A549 (cell line): Measurements from ENCODE around the gene ACOX1. TPM values are rescaled to one million over a fixed set of nuclear protein-coding genes. Genes with fewer than 3 reads are reported as not detected.

ENCODE experiments used
- ATAC-seq, 2 experiments: fragments of 200-7000 bp in 1 of 2; fragments of >200 bp in 1 of 2; cut with Nextera tagmentation in 1 of 2; cut with Tn5 transposase in 1 of 2; 3 replicates each; pipeline versions ENCODE4 v1.8.0 to v1.9.1; 2018 to 2020; ENCODE audit warnings: mild to moderate bottlenecking in 1 of 2, moderate library complexity in 1 of 2
- CTCF ChIA-PET: fragments of 300-600 bp; sonication (Branson Sonifier 250); formaldehyde crosslinking; extraction: SDS; loops from one replicate; lab custom pipeline; 2021; ENCODE audit warnings: antibody characterized with exemption, inconsistent platforms; lab: Yijun Ruan, JAX
- POLR2A ChIA-PET: fragments of 350-600 bp; formaldehyde crosslinking; extraction: SDS; loops from one replicate; lab custom pipeline; 2021; ENCODE audit warnings: antibody characterized with exemption, inconsistent platforms; lab: Yijun Ruan, JAX
- DNase-seq, 2 experiments: peaks; one replicate each; pipeline versions ENCODE4 v3.0.0 to v3.0.0-alpha.2; 2011 to 2016; ENCODE audit warnings: low read depth in 1 of 2, low spot score in 1 of 2
- FAIRE-seq: peaks from 2 replicates; lab custom pipeline; 2011; peaks lifted over from hg19 to GRCh38; lab: Jason Lieb, UNC
- H3K27ac ChIP-seq, 2 experiments: fragments of >200 bp; sonication (Bioruptor Twin); formaldehyde crosslinking; 3 replicates each; pipeline ENCODE4 v1.5.1; 2016 to 2017
- H3K4me1 ChIP-seq: fragments of >200 bp; sonication (Bioruptor Twin); formaldehyde crosslinking; 3 replicates; pipeline ENCODE4 v1.6.1; 2016
- H3K4me2 ChIP-seq: fragments of >200 bp; sonication (Bioruptor Twin); formaldehyde crosslinking; 3 replicates; pipeline ENCODE4 v1.6.1; 2016
- H3K4me3 ChIP-seq: fragments of >200 bp; sonication (Bioruptor Twin); formaldehyde crosslinking; 3 replicates; pipeline ENCODE4 v1.5.1; 2016
- H3K9me3 ChIP-seq: fragments of >200 bp; sonication (Bioruptor Twin); formaldehyde crosslinking; 3 replicates; pipeline ENCODE4 v1.6.1; 2016
- BCL3 ChIP-seq: fragments of >200 bp; sonication (Bioruptor Twin); formaldehyde crosslinking; IDR thresholded peaks from 3 replicates; pipeline ENCODE4 v1.6.1; 2016
- CBX2 ChIP-seq: fragments of 200-600 bp; sonication (generic); IDR thresholded peaks from 2 replicates; pipeline ENCODE4 v1.6.1; 2016; ENCODE audit warnings: low read depth, mild to moderate bottlenecking, borderline replicate concordance
- CBX8 ChIP-seq: fragments of 200-600 bp; sonication (generic); IDR thresholded peaks from 2 replicates; pipeline ENCODE4 v1.6.1; 2016
- CHD2 ChIP-seq: fragments of 150-350 bp; IDR thresholded peaks from 2 replicates; pipeline ENCODE4 v1.6.1; 2014; ENCODE audit warnings: low read length; ENCODE audit not compliant: partially characterized antibody
- CHD4 ChIP-seq: fragments of 200-600 bp; sonication (generic); IDR thresholded peaks from 2 replicates; pipeline ENCODE4 v1.6.1; 2016; ENCODE audit warnings: antibody characterized with exemption, mild to moderate bottlenecking, borderline replicate concordance
- CTCF ChIP-seq: fragments of >200 bp; sonication (Bioruptor Twin); formaldehyde crosslinking; IDR thresholded peaks from 3 replicates; pipeline ENCODE4 v1.5.1; 2016
- E2F6 ChIP-seq: IDR thresholded peaks from 2 replicates; pipeline ENCODE4 v1.6.1; 2012; ENCODE audit warnings: low read depth, borderline replicate concordance
- EHF ChIP-seq: fragments of 250-450 bp; sonication (Bioruptor Pico); IDR thresholded peaks from 2 replicates; pipeline ENCODE4 v1.5.0; 2020; ENCODE audit warnings: mild to moderate bottlenecking
- ESRRA ChIP-seq: fragments of 150-350 bp; IDR thresholded peaks from 2 replicates; pipeline ENCODE4 v1.6.1; 2014; ENCODE audit warnings: mild to moderate bottlenecking, low read length, borderline replicate concordance
- FOSB ChIP-seq: fragments of 250-450 bp; sonication (Bioruptor Pico); IDR thresholded peaks from 2 replicates; pipeline ENCODE4 v1.5.0; 2020; ENCODE audit warnings: mild to moderate bottlenecking, moderate library complexity
- FOXS1 ChIP-seq: fragments of 250-450 bp; sonication (Bioruptor Pico); IDR thresholded peaks from 2 replicates; pipeline ENCODE4 v1.5.0; 2020; ENCODE audit warnings: mild to moderate bottlenecking, moderate library complexity
- GATA3 ChIP-seq: IDR thresholded peaks from 2 replicates; pipeline ENCODE4 v1.6.1; 2012; ENCODE audit warnings: borderline replicate concordance
- HDAC2 ChIP-seq: fragments of 200-600 bp; sonication (generic); IDR thresholded peaks from 2 replicates; pipeline ENCODE4 v1.6.1; 2016
- HEYL ChIP-seq: fragments of 250-450 bp; sonication (Bioruptor Pico); IDR thresholded peaks from 2 replicates; pipeline ENCODE4 v1.8.0; 2021; ENCODE audit warnings: mild to moderate bottlenecking, moderate library complexity
- HOXA7 ChIP-seq: fragments of 250-450 bp; sonication (Bioruptor Pico); IDR thresholded peaks from 2 replicates; pipeline ENCODE4 v1.5.0; 2020; ENCODE audit warnings: mild to moderate bottlenecking, moderate library complexity
- HOXB5 ChIP-seq: fragments of 250-450 bp; sonication (Bioruptor Pico); IDR thresholded peaks from 2 replicates; pipeline ENCODE4 v1.5.0; 2020; ENCODE audit warnings: mild to moderate bottlenecking, moderate library complexity
- JUN ChIP-seq, 2 experiments: fragments of >200 bp; sonication (Bioruptor Twin); formaldehyde crosslinking; IDR thresholded peaks; 2 replicates in 1 of 2; 3 replicates in 1 of 2; pipeline ENCODE4 v1.6.1; 2016 to 2017
- JUNB ChIP-seq: fragments of >200 bp; sonication (Bioruptor Twin); formaldehyde crosslinking; IDR thresholded peaks from 2 replicates; pipeline ENCODE4 v1.6.1; 2016
- KDM1A ChIP-seq: fragments of 200-600 bp; sonication (generic); IDR thresholded peaks from 2 replicates; pipeline ENCODE4 v1.6.1; 2016; ENCODE audit warnings: low read depth, mild to moderate bottlenecking
- KDM5A ChIP-seq: fragments of 200-600 bp; sonication (generic); IDR thresholded peaks from 2 replicates; pipeline ENCODE4 v1.6.1; 2016; ENCODE audit warnings: antibody characterized with exemption, mild to moderate bottlenecking
- MAFK ChIP-seq: fragments of 450-650 bp; IDR thresholded peaks from 2 replicates; pipeline ENCODE4 v1.6.1; 2014; ENCODE audit not compliant: partially characterized antibody
- MAZ ChIP-seq: fragments of 150-350 bp; IDR thresholded peaks from 2 replicates; pipeline ENCODE4 v1.6.1; 2014; ENCODE audit warnings: antibody characterized with exemption, low read depth, low read length, borderline replicate concordance
- NFE2L2 ChIP-seq: fragments of 150-350 bp; conservative IDR thresholded peaks from 2 replicates; pipeline ENCODE4 v1.6.1; 2014; ENCODE audit warnings: low read length
- NR3C1 ChIP-seq: fragments of >200 bp; sonication (Bioruptor Twin); formaldehyde crosslinking; IDR thresholded peaks from 3 replicates; pipeline ENCODE4 v1.6.1; 2017
- PHF8 ChIP-seq: fragments of 200-600 bp; sonication (generic); IDR thresholded peaks from 2 replicates; pipeline ENCODE4 v1.6.1; 2016; ENCODE audit warnings: low read depth, mild to moderate bottlenecking, antibody characterized with exemption, moderate library complexity, borderline replicate concordance
- POLR2AphosphoS2 ChIP-seq: conservative IDR thresholded peaks from 2 replicates; pipeline ENCODE4 v1.6.1; 2012; ENCODE audit warnings: low read length, improper control_type of control experiment, inconsistent platforms
- RAD21 ChIP-seq, 2 experiments: fragments of >200 bp in 1 of 2; sonication (Bioruptor Twin) in 1 of 2; formaldehyde crosslinking in 1 of 2; IDR thresholded peaks in 1 of 2; conservative IDR thresholded peaks in 1 of 2; 2 replicates in 1 of 2; 3 replicates in 1 of 2; pipeline ENCODE4 v1.6.1; 2012 to 2018; ENCODE audit warnings: inconsistent platforms in 1 of 2
- REST ChIP-seq: fragments of 200-600 bp; sonication (generic); IDR thresholded peaks from 2 replicates; pipeline ENCODE4 v1.6.1; 2016; ENCODE audit warnings: antibody characterized with exemption, mild to moderate bottlenecking, moderate library complexity
- RFX5 ChIP-seq: fragments of 450-650 bp; IDR thresholded peaks from 2 replicates; pipeline ENCODE4 v1.7.1; 2014; ENCODE audit warnings: antibody characterized with exemption, mild to moderate bottlenecking, moderate library complexity
- SMC3 ChIP-seq: fragments of >200 bp; sonication (Bioruptor Twin); formaldehyde crosslinking; IDR thresholded peaks from 3 replicates; pipeline ENCODE4 v1.6.1; 2018; ENCODE audit warnings: inconsistent platforms
- SREBF2 ChIP-seq: fragments of 450-650 bp; IDR thresholded peaks from 2 replicates; pipeline ENCODE4 v1.6.1; 2014; ENCODE audit warnings: mild to moderate bottlenecking, moderate library complexity
- ZFP36 ChIP-seq: fragments of 450-650 bp; IDR thresholded peaks from 2 replicates; pipeline ENCODE4 v1.6.1; 2014; ENCODE audit warnings: borderline replicate concordance; ENCODE audit not compliant: partially characterized antibody
- ZNF302 ChIP-seq: fragments of 250-450 bp; sonication (Bioruptor Pico); IDR thresholded peaks from 2 replicates; pipeline ENCODE4 v1.9.0; 2021; ENCODE audit warnings: inconsistent platforms, mild to moderate bottlenecking, moderate library complexity
- WGBS: methylation state at CpG from one replicate; pipeline ENCODE4 v1.1.6; 2017; ENCODE audit errors: missing lambda C conversion rate; 5-methylcytosine and 5-hydroxymethylcytosine counted together
- polyA plus RNA-seq, 4 experiments: library from polyadenylated mRNA; depleted of rRNA in 3 of 4; stranded (reverse); fragments of >200 nt; fragmentation: RNase III in 1 of 4; extraction: RNeasy Plus Mini Kit Qiagen cat#74134 plus additional on column Dnase treatment in 1 of 4; gene quantifications; 2 replicates in 3 of 4; 3 replicates in 1 of 4; pipeline ENCODE4 v1.2.3, GENCODE V29; 2011 to 2017

The ACOX1 gene
- polyA plus RNA-seq, 2 of the 4 experiments (the other 2 are of a cell fraction) = 17.9 to 31.1 TPM

GRCh38 chr17:75940727-75941441, 38.1 kb downstream of the ACOX1 start, which contains the start of gene FBF1:
Gene FBF1 (minus strand): TSS chr17:75941042. CDS start chr17:75938149, 2,893 bp downstream.
- ChIA-PET POLR2A (interaction anchor here (0.7 to 1.3 kb wide), 12 partner anchors 9 to 324 kb away, joined by 3 to 13 read pairs (median 4); partner anchors contain the start of genes ACOX1, TEN1, UBALD2 and WBP2), CTCF (interaction anchor here (0.7 to 1.6 kb wide), 11 partner anchors 9 to 205 kb away, joined by 3 to 9 read pairs (median 4); partner anchors contain the start of genes ACOX1, CDK3, TEN1 and TRIM65)
- H3K4me3 ChIP-seq = peak within 1 kb of the TSS; percentile 67
- DNase-seq (peak; percentile 97 to 99), ATAC-seq (peak; percentile 100), FAIRE-seq (peak; percentile 56)
- peak within 1 kb of the TSS; percentile 82 to 94 for H3K27ac ChIP-seq
- no peaks in the 10 kb centered on the region for H3K9me3 ChIP-seq
- peak within 1 kb of the TSS; percentile 80 for H3K4me2 ChIP-seq
- 2% methylated on average over 45 of the region's 63 CpGs for WGBS
- peaks cover 5% of the 10 kb centered on the region; the same call in 1 of the 3 replicates for H3K4me1 ChIP-seq
- TF ChIP-seq EHF (CRISPR knock-in tag) (0 out of 2 replicates have a peak, but pooled peaks have one; percentile 70), NR3C1 (no peak), CBX8 (no peak), NFE2L2 (no peak), HEYL (CRISPR knock-in tag) (no peak), CTCF (no peak), JUN (IDR thresholded peaks at IDR 0.05) (peak; percentile 83 to 94), KDM1A (no peak), ZFP36 (no peak), HOXA7 (peak; percentile 56; the same call in 1 of the 2 replicates), CHD2 (no peak), BCL3 (peak; percentile 61; the same call in 2 of the 3 replicates), FOXS1 (CRISPR knock-in tag) (no peak), RAD21 (conservative IDR thresholded peaks at IDR 0.05 in 1 of 2, IDR thresholded peaks at IDR 0.05 in 1 of 2) (no peak), FOSB (CRISPR knock-in tag) (no peak), REST (no peak; the same call in 1 of the 2 replicates), SMC3 (no peak), CHD4 (no peak), MAFK (no peak), HDAC2 (0 out of 2 replicates have a peak, but pooled peaks have one; percentile 42), ZNF302 (CRISPR knock-in tag) (no peak), RFX5 (no peak), PHF8 (peak; percentile 98), HOXB5 (CRISPR knock-in tag) (peak; percentile 81), POLR2AphosphoS2 (0 out of 2 replicates have a peak, but pooled peaks have one; percentile 35), E2F6 (peak; percentile 91; the same call in 1 of the 2 replicates), JUNB (no peak), KDM5A (0 out of 2 replicates have a peak, but pooled peaks have one; percentile 15), GATA3 (no peak; the same call in 1 of the 2 replicates), MAZ (no peak), ESRRA (no peak), SREBF2 (no peak), CBX2 (no peak)
